Left kidney (tissue), 2 donors: ENCODE data around the gene NCOA7. TPM values are rescaled to one million over a fixed set of nuclear protein-coding genes. Genes with fewer than 3 reads are reported as not detected.
"Not testable (repeated sequence)": the region's sequence is repeated elsewhere in the genome, so short reads cannot be mapped to it uniquely, and the experiment has no call there.

ENCODE experiments used
- DNase-seq: peaks from one replicate; pipeline ENCODE4 v3.0.0-alpha.2; 2013
- polyA plus RNA-seq: library from polyadenylated mRNA; unstranded; fragments of 120-200 nt; gene quantifications from one replicate; pipeline ENCODE4 v1.2.1, GENCODE V29; 2013; ENCODE audit not compliant: insufficient read length

NCOA7 gene
- polyA plus RNA-seq, 1 donor = 59.3 TPM

- DNase-seq = no peak
Measured at GRCh38 chr6:125753218-125753936, 37.4 kb upstream of the NCOA7 start.

GRCh38 chr6:125753937-125754259 lies 36.9 kb upstream of the NCOA7 start:
- no peak for DNase-seq

GRCh38 chr6:125754566-125754965 lies 36.2 kb upstream of the NCOA7 start:
- DNase-seq = no peak

- no peak for DNase-seq
Measured at GRCh38 chr6:125759184-125759902, 31.4 kb upstream of the NCOA7 start.

GRCh38 chr6:125759959-125760457 lies 30.8 kb upstream of the NCOA7 start:
- no peak for DNase-seq

- no peak for DNase-seq
Measured at GRCh38 chr6:125764121-125764671, 26.6 kb upstream of the NCOA7 start.

- DNase-seq = no peak
Measured at GRCh38 chr6:125765944-125766343, 24.8 kb upstream of the NCOA7 start.

GRCh38 chr6:125766641-125767040 lies 24.1 kb upstream of the NCOA7 start:
- DNase-seq = no peak

- DNase-seq = no peak
Measured at GRCh38 chr6:125769147-125769783, 21.5 kb upstream of the NCOA7 start.

GRCh38 chr6:125773387-125774341 lies 17.1 kb upstream of the NCOA7 start:
- DNase-seq = no peak

- not testable (repeated sequence) for DNase-seq
Measured at GRCh38 chr6:125776107-125776826, 14.5 kb upstream of the NCOA7 start.

- peak; percentile 94 for DNase-seq
Measured at GRCh38 chr6:125779924-125780539, 10.7 kb upstream of the NCOA7 start.

- peak; percentile 60 for DNase-seq
Measured at GRCh38 chr6:125780540-125781313, 10.0 kb upstream of the NCOA7 start.

- DNase-seq = no peak
Measured at GRCh38 chr6:125781314-125781868, 9.4 kb upstream of the NCOA7 start.

- no peak for DNase-seq
Measured at GRCh38 chr6:125784365-125784764, 6.4 kb upstream of the NCOA7 start.

GRCh38 chr6:125787791-125788190 lies 3.0 kb upstream of the NCOA7 start:
- no peak for DNase-seq

GRCh38 chr6:125789167-125789566 lies 1.6 kb upstream of the NCOA7 start:
- DNase-seq = no peak

GRCh38 chr6:125789576-125790357 lies 993 bp upstream of the NCOA7 start:
- DNase-seq = peak; percentile 46
